Stimulated activated CD4-positive, alpha-beta T cell treated with anti-CD3 and anti-CD28 coated beads, Interleukin-4, amount 100 ng/mL, for 4 hours (primary cell): ENCODE results near the gene DGKZ.

ENCODE experiments used
- DNase-seq, 2 experiments: peaks; one replicate each; pipeline ENCODE4 v3.0.0-alpha.2; 2020

Gene DGKZ

GRCh38 chr11:46397526-46397925 lies 50.3 kb downstream of the DGKZ start:
- no peak for DNase-seq

- DNase-seq: no peak
These were observed 56.0 kb downstream of the DGKZ start for GRCh38 chr11:46402957-46403902.

- DNase-seq: no peak
These were observed 57.3 kb downstream of the DGKZ start for GRCh38 chr11:46404476-46405017.

- DNase-seq: no peak
These were observed 60.4 kb downstream of the DGKZ start for GRCh38 chr11:46407635-46408034.

GRCh38 chr11:46408407-46408986 lies 61.2 kb downstream of the DGKZ start:
- DNase-seq: no peak

- no peak for DNase-seq
These were observed 62.8 kb downstream of the DGKZ start for GRCh38 chr11:46410021-46410420.

- DNase-seq: no peak
These were observed 66.7 kb downstream of the DGKZ start for GRCh38 chr11:46413760-46414465.

- no peak for DNase-seq
These were observed 67.2 kb downstream of the DGKZ start for GRCh38 chr11:46414466-46414796.

- DNase-seq: no peak
These were observed 67.6 kb downstream of the DGKZ start for GRCh38 chr11:46414879-46415278.

- DNase-seq: no peak
These were observed 70.4 kb downstream of the DGKZ start for GRCh38 chr11:46417711-46418110.

- no peak for DNase-seq
These were observed 71.5 kb downstream of the DGKZ start for GRCh38 chr11:46418751-46419150.

GRCh38 chr11:46420513-46420912 lies 73.2 kb downstream of the DGKZ start:
- no peak for DNase-seq

GRCh38 chr11:46421257-46421880 lies 74.1 kb downstream of the DGKZ start:
- no peak for DNase-seq

GRCh38 chr11:46422588-46422987 lies 75.3 kb downstream of the DGKZ start:
- DNase-seq: no peak

- no peak for DNase-seq
These were observed 79.1 kb downstream of the DGKZ start for GRCh38 chr11:46426233-46426991.

- no peak for DNase-seq
These were observed 80.1 kb downstream of the DGKZ start for GRCh38 chr11:46427364-46427763.

- no peak for DNase-seq
These were observed 82.5 kb downstream of the DGKZ start for GRCh38 chr11:46429717-46430116.
